Nephron (organoid): ENCODE data around the gene LPCAT3.

Experiments used
- H3K27ac Mint-ChIP-seq, 3 experiments: 2 replicates each; pipeline ENCODE4 v1.8.0; 2020; ENCODE audit warnings: mixed read lengths in 3 of 3, mild to moderate bottlenecking in 2 of 3, moderate library complexity in 1 of 3
- H3K27me3 Mint-ChIP-seq: 2 replicates; pipeline ENCODE4 v1.8.0; 2021; ENCODE audit warnings: low read depth, mild to moderate bottlenecking, moderate library complexity, mixed read lengths
- H3K36me3 Mint-ChIP-seq: 2 replicates; pipeline ENCODE4 v1.8.0; 2020; ENCODE audit warnings: low read depth, mixed read lengths
- H3K4me1 Mint-ChIP-seq: 2 replicates; pipeline ENCODE4 v1.8.0; 2020; ENCODE audit warnings: mixed read lengths
- H3K4me3 Mint-ChIP-seq, 3 experiments: 2 replicates each; pipeline ENCODE4 v1.8.0; 2020; ENCODE audit warnings: mild to moderate bottlenecking in 3 of 3, mixed read lengths in 3 of 3, moderate library complexity in 2 of 3
- H3K9me3 Mint-ChIP-seq: 2 replicates; pipeline ENCODE4 v1.8.0; 2020; ENCODE audit warnings: mixed read lengths
- CTCF ChIP-seq, 3 experiments: fragments of 200-600 bp; sonication (generic); IDR thresholded peaks; one replicate each; pipeline ENCODE4 v1.5.0; 2021; ENCODE audit warnings: antibody characterized with exemption in 3 of 3; ENCODE audit not compliant: unreplicated experiment in 3 of 3

Gene LPCAT3

GRCh38 chr12:7061596-7061995, 43.3 kb upstream of the LPCAT3 start:
- no peak for TF ChIP-seq CTCF (IDR thresholded peaks at IDR 0.05; ENCODE audit: unreplicated experiment in 3 of 3)
- Mint-ChIP-seq H3K27ac (peak overlapping the region in 2 of 3 experiments; percentile 10 to 29), H3K4me1 (peaks cover 13% of the 10 kb centered on the region), H3K36me3 (no peaks in the 10 kb centered on the region), H3K9me3 (no peaks in the 10 kb centered on the region), H3K4me3 (no peak overlapping the region), H3K27me3 (peaks cover 9% of the 10 kb centered on the region)

GRCh38 chr12:7061138-7061537, 42.9 kb upstream of the LPCAT3 start:
- Mint-ChIP-seq H3K4me1 (peaks cover 13% of the 10 kb centered on the region), H3K27me3 (peaks cover 8% of the 10 kb centered on the region), H3K9me3 (no peaks in the 10 kb centered on the region), H3K36me3 (no peaks in the 10 kb centered on the region), H3K4me3 (peak overlapping the region in 1 of 3 experiments; percentile 24), H3K27ac (peak overlapping the region in 2 of 3 experiments; percentile 10 to 29)
- TF ChIP-seq CTCF (IDR thresholded peaks at IDR 0.05; ENCODE audit: unreplicated experiment in 3 of 3): no peak

- peaks cover 8% of the 10 kb centered on the region for H3K27me3 Mint-ChIP-seq
- H3K9me3 Mint-ChIP-seq: no peaks in the 10 kb centered on the region
- peaks cover 13% of the 10 kb centered on the region for H3K4me1 Mint-ChIP-seq
- no peaks in the 10 kb centered on the region for H3K36me3 Mint-ChIP-seq
- peak within 1 kb of the TSS; percentile 68 to 84 (median 78) for H3K4me3 Mint-ChIP-seq
- peak within 1 kb of the TSS; percentile 58 to 95 (median 93) for H3K27ac Mint-ChIP-seq
- TF ChIP-seq CTCF (IDR thresholded peaks at IDR 0.05; ENCODE audit: unreplicated experiment in 3 of 3): peak; percentile 73 to 87 (median 76)
Measured at GRCh38 chr12:7060353-7060954, 42.2 kb upstream of the LPCAT3 start, which contains the start of gene C1S. Gene C1S (plus strand): TSS chr12:7060718. CDS start chr12:7061913, 1,195 bp downstream.

- Mint-ChIP-seq H3K4me3 (no peak overlapping the region), H3K27ac (peak overlapping the region in 2 of 3 experiments; percentile 93 to 95), H3K9me3 (peaks cover 2% of the 10 kb centered on the region), H3K27me3 (peaks cover 8% of the 10 kb centered on the region), H3K4me1 (peaks cover 13% of the 10 kb centered on the region), H3K36me3 (no peaks in the 10 kb centered on the region)
- TF ChIP-seq CTCF (IDR thresholded peaks at IDR 0.05; ENCODE audit: unreplicated experiment in 3 of 3): no peak
Measured at GRCh38 chr12:7059780-7060179, 41.5 kb upstream of the LPCAT3 start.

- H3K9me3 Mint-ChIP-seq: peaks cover 4% of the 10 kb centered on the region
- H3K4me3 Mint-ChIP-seq: no peak overlapping the region
- no peak for TF ChIP-seq CTCF (IDR thresholded peaks at IDR 0.05; ENCODE audit: unreplicated experiment in 3 of 3)
- peaks cover 10% of the 10 kb centered on the region for H3K4me1 Mint-ChIP-seq
- no peaks in the 10 kb centered on the region for H3K36me3 Mint-ChIP-seq
- H3K27me3 Mint-ChIP-seq: peaks cover 8% of the 10 kb centered on the region
- H3K27ac Mint-ChIP-seq: peak overlapping the region in 1 of 3 experiments; percentile 8
Measured at GRCh38 chr12:7058850-7059395, 40.6 kb upstream of the LPCAT3 start.
